OCI-LY1 (cell line): ENCODE measurements around the gene HS3ST5.

Experiments
- H2AFZ ChIP-seq: fragments of 200-600 bp; sonication (generic), shearing (Covaris generic); 2 replicates; pipeline ENCODE4 v1.6.0; 2014; ENCODE audit warnings: antibody characterized with exemption, mild to moderate bottlenecking, low read length
- H3F3A ChIP-seq: fragments of 200-600 bp; sonication (generic), shearing (Covaris generic); 2 replicates; pipeline ENCODE4 v1.6.0; 2014; ENCODE audit warnings: mild to moderate bottlenecking, antibody characterized with exemption, low read length, moderate library complexity; ENCODE audit not compliant: insufficient read depth
- H3K27ac ChIP-seq: fragments of 200-600 bp; sonication (generic); 2 replicates; pipeline ENCODE4 v1.5.1; 2014; ENCODE audit warnings: low read length, mixed run types, mild to moderate bottlenecking, low read depth; ENCODE audit not compliant: poor library complexity, severe bottlenecking
- H3K27me3 ChIP-seq: fragments of 200-600 bp; sonication (generic); 2 replicates; pipeline ENCODE4 v1.6.0; 2014; ENCODE audit warnings: antibody characterized with exemption, mild to moderate bottlenecking, low read length, moderate library complexity; ENCODE audit not compliant: insufficient read depth
- H3K36me3 ChIP-seq: fragments of 200-600 bp; sonication (generic); 2 replicates; pipeline ENCODE4 v1.6.1; 2014; ENCODE audit warnings: mild to moderate bottlenecking, antibody characterized with exemption, low read length, moderate library complexity, mixed read lengths; ENCODE audit not compliant: insufficient read depth
- H3K4me1 ChIP-seq: fragments of 200-600 bp; sonication (generic); 2 replicates; pipeline ENCODE4 v1.5.1; 2014; ENCODE audit warnings: mild to moderate bottlenecking, low read length, moderate library complexity; ENCODE audit not compliant: insufficient read depth, severe bottlenecking
- H3K4me2 ChIP-seq: fragments of 200-600 bp; sonication (generic), shearing (Covaris generic); 2 replicates; pipeline ENCODE4 v1.6.1; 2014; ENCODE audit warnings: low read length
- H3K4me3 ChIP-seq: fragments of 200-600 bp; sonication (generic); 2 replicates; pipeline ENCODE4 v1.5.1; 2014; ENCODE audit warnings: low read length, low read depth, mild to moderate bottlenecking, mixed read lengths; ENCODE audit not compliant: poor library complexity, severe bottlenecking
- H3K79me2 ChIP-seq: fragments of 200-600 bp; shearing (Covaris generic); 2 replicates; pipeline ENCODE4 v1.6.1; 2016; ENCODE audit warnings: mixed run types, low read length, mixed read lengths; ENCODE audit not compliant: insufficient read depth
- H3K9ac ChIP-seq: fragments of 200-600 bp; sonication (generic), shearing (Covaris generic); 2 replicates; pipeline ENCODE4 v1.6.1; 2014; ENCODE audit warnings: mild to moderate bottlenecking, low read length, mixed read lengths
- H3K9me2 ChIP-seq: fragments of 200-600 bp; sonication (generic), shearing (Covaris generic); 2 replicates; pipeline ENCODE4 v1.6.1; 2014; ENCODE audit warnings: low read depth, mild to moderate bottlenecking, low read length, mixed read lengths
- H3K9me3 ChIP-seq: fragments of 200-600 bp; shearing (Covaris generic); 2 replicates; pipeline ENCODE4 v1.6.1; 2014; ENCODE audit warnings: low read length, mixed read lengths
- H4K20me1 ChIP-seq: fragments of 200-600 bp; sonication (generic), shearing (Covaris generic); 2 replicates; pipeline ENCODE4 v1.6.0; 2016; ENCODE audit warnings: mild to moderate bottlenecking, low read length; ENCODE audit not compliant: insufficient read depth
- CTCF ChIP-seq: fragments of 200-600 bp; sonication (generic), shearing (Covaris generic); IDR thresholded peaks from 2 replicates; pipeline ENCODE4 v1.5.1; 2017; ENCODE audit warnings: mild to moderate bottlenecking, antibody characterized with exemption, low read length, moderate library complexity, mixed read lengths
- EZH2 ChIP-seq: fragments of 200-600 bp; sonication (generic), shearing (Covaris generic); IDR thresholded peaks from 2 replicates; pipeline ENCODE4 v1.8.0; 2017; ENCODE audit warnings: borderline replicate concordance, mixed run types, mild to moderate bottlenecking, antibody characterized with exemption, low read length, moderate library complexity, mixed read lengths

The HS3ST5 gene

GRCh38 chr6:114010540-114010939 lies 332.3 kb downstream of the HS3ST5 start:
- H3K79me2 ChIP-seq: no peaks in the 10 kb centered on the region
- H3F3A ChIP-seq: no peaks in the 10 kb centered on the region
- H2AFZ ChIP-seq: no peak overlapping the region
- no peaks in the 10 kb centered on the region for H3K27me3 ChIP-seq
- TF ChIP-seq CTCF: no peak
- no peak for TF ChIP-seq EZH2
- no peaks in the 10 kb centered on the region for H3K4me1 ChIP-seq
- H3K27ac ChIP-seq: no peak overlapping the region
- no peaks in the 10 kb centered on the region for H4K20me1 ChIP-seq
- H3K4me2 ChIP-seq: no peak overlapping the region
- H3K9me3 ChIP-seq: no peaks in the 10 kb centered on the region
- no peak overlapping the region for H3K9ac ChIP-seq
- no peaks in the 10 kb centered on the region for H3K36me3 ChIP-seq
- no peaks in the 10 kb centered on the region for H3K9me2 ChIP-seq
- H3K4me3 ChIP-seq: no peak overlapping the region

- H3K4me1 ChIP-seq: no peaks in the 10 kb centered on the region
- no peak overlapping the region for H3K27ac ChIP-seq
- H4K20me1 ChIP-seq: no peaks in the 10 kb centered on the region
- H3K79me2 ChIP-seq: no peaks in the 10 kb centered on the region
- no peak overlapping the region for H2AFZ ChIP-seq
- no peaks in the 10 kb centered on the region for H3F3A ChIP-seq
- H3K27me3 ChIP-seq: no peaks in the 10 kb centered on the region
- H3K9ac ChIP-seq: no peak overlapping the region
- no peaks in the 10 kb centered on the region for H3K9me2 ChIP-seq
- H3K9me3 ChIP-seq: no peaks in the 10 kb centered on the region
- H3K4me2 ChIP-seq: no peak overlapping the region
- TF ChIP-seq EZH2 (no peak), CTCF (no peak)
- H3K4me3 ChIP-seq: no peak overlapping the region
- no peaks in the 10 kb centered on the region for H3K36me3 ChIP-seq
Measured at GRCh38 chr6:114009192-114009591, 333.6 kb downstream of the HS3ST5 start.

GRCh38 chr6:114008331-114008730 lies 334.5 kb downstream of the HS3ST5 start:
- Histone ChIP-seq H3K27ac (no peak overlapping the region), H3K4me2 (no peak overlapping the region), H3K4me3 (no peak overlapping the region), H3K36me3 (no peaks in the 10 kb centered on the region), H4K20me1 (no peaks in the 10 kb centered on the region), H3K79me2 (no peaks in the 10 kb centered on the region), H3K9ac (no peak overlapping the region), H3K9me2 (no peaks in the 10 kb centered on the region), H3K9me3 (no peaks in the 10 kb centered on the region), H3K27me3 (no peaks in the 10 kb centered on the region), H3K4me1 (no peaks in the 10 kb centered on the region), H3F3A (no peaks in the 10 kb centered on the region), H2AFZ (no peak overlapping the region)
- no peak for TF ChIP-seq CTCF
- no peak for TF ChIP-seq EZH2
